ENCODE results near the gene MFN2. TPM values are rescaled to one million over a fixed set of nuclear protein-coding genes. Genes with fewer than 3 reads are reported as not detected.

Gene MFN2
- total RNA-seq, 1 experiment from 2014 or later = 56.8 TPM

DNA sequence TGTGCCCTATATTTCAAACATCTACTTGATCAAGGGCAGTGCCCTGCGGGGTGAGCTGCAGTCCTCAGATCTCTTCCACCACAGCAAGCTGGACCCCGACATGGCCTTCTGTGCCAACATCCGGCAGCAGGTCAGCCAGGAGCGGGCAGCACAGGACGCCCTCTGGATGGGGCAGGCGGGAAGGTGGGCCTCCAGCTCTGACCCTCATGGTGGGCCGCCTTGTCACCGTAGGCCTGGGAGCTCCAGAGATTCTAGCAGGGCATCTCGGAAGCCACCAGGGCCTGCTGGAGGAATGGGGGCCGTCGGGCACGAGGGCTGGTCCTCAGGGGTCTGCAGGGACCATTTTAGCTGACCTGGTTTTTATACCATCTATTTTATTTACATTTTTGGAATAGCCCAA is 15.6 kb upstream of the MFN2 start:
- H3K4me1 Mint-ChIP-seq = no peaks in the 10 kb centered on the region

More for the DNA sequence above, 15.6 kb upstream of the MFN2 start:
- POLR2A ChIA-PET = no interaction called here
- CTCF ChIA-PET = no interaction called here
- TF ChIP-seq, protein P1, sequence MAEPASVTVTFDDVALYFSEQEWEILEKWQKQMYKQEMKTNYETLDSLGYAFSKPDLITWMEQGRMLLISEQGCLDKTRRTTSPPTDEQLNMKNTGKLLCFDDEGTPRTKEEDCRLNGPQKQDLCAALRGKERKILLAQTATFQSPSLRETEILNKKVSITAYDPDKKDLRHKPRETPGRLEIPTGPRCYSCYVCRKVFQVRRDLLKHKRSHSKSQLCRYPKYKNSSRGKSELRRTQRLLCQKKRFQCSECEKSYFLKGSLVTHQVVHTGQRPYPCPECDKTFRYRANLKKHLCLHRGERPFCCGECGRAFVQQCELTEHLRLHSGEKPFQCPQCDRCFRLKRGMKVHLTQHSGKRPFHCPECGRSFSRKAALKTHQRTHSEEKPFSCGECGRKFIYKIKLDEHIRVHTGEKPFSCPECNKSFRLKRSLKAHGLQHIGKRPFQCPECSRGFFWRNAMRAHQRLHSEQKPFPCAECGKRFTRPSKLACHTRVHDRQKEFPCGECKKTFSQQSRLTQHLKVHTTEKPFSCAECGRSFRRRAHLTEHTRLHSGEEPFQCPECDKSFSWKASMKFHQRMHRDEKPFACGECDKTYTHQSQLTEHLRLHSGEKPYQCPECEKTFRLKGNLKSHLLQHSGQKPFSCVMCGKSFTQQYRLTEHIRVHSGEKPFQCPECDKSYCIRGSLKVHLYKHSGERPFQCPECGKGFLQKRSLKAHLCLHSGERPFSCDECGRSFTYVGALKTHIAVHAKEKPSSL (CRISPR knock-in tag; conservative IDR thresholded peaks at IDR 0.05) = no peak
- no peak for TF ChIP-seq OVOL2 (CRISPR knock-in tag; IDR thresholded peaks at IDR 0.05; ENCODE audit: borderline replicate concordance)
- no peak for TF ChIP-seq TCF7 (CRISPR knock-in tag; IDR thresholded peaks at IDR 0.05; ENCODE audit: low read depth)
- TF ChIP-seq SMAD3 (CRISPR knock-in tag; IDR thresholded peaks at IDR 0.05; ENCODE audit: borderline replicate concordance) = no peak
- TF ChIP-seq ATF1 (CRISPR knock-in tag; IDR thresholded peaks at IDR 0.05) = no peak
- TF ChIP-seq GTF2I (CRISPR knock-in tag; conservative IDR thresholded peaks at IDR 0.05) = no peak
- TF ChIP-seq ZNF532 (CRISPR knock-in tag; IDR thresholded peaks at IDR 0.05; ENCODE audit: borderline replicate concordance) = no peak
- TF ChIP-seq ERG (CRISPR knock-in tag; IDR thresholded peaks at IDR 0.05) = no peak
- no peak for TF ChIP-seq CREB1 (CRISPR knock-in tag; IDR thresholded peaks at IDR 0.05)
- TF ChIP-seq TEAD1 (CRISPR knock-in tag; IDR thresholded peaks at IDR 0.05) = no peak
- TF ChIP-seq, protein P2, sequence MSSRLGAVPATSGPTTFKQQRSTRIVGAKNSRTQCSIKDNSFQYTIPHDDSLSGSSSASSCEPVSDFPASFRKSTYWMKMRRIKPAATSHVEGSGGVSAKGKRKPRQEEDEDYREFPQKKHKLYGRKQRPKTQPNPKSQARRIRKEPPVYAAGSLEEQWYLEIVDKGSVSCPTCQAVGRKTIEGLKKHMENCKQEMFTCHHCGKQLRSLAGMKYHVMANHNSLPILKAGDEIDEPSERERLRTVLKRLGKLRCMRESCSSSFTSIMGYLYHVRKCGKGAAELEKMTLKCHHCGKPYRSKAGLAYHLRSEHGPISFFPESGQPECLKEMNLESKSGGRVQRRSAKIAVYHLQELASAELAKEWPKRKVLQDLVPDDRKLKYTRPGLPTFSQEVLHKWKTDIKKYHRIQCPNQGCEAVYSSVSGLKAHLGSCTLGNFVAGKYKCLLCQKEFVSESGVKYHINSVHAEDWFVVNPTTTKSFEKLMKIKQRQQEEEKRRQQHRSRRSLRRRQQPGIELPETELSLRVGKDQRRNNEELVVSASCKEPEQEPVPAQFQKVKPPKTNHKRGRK (CRISPR knock-in tag; IDR thresholded peaks at IDR 0.05; ENCODE audit: borderline replicate concordance) = no peak
- no peak for TF ChIP-seq NR1H2 (CRISPR knock-in tag; IDR thresholded peaks at IDR 0.05)
- no peak for TF ChIP-seq ZNF232 (CRISPR knock-in tag; IDR thresholded peaks at IDR 0.05)
- TF ChIP-seq, protein P3, sequence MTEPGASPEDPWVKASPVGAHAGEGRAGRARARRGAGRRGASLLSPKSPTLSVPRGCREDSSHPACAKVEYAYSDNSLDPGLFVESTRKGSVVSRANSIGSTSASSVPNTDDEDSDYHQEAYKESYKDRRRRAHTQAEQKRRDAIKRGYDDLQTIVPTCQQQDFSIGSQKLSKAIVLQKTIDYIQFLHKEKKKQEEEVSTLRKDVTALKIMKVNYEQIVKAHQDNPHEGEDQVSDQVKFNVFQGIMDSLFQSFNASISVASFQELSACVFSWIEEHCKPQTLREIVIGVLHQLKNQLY (CRISPR knock-in tag; IDR thresholded peaks at IDR 0.05) = no peak
- TF ChIP-seq ZNF423 (CRISPR knock-in tag; IDR thresholded peaks at IDR 0.05) = no peak
- TF ChIP-seq HMGXB4 (CRISPR knock-in tag; IDR thresholded peaks at IDR 0.05) = no peak
- TF ChIP-seq ZNF396 (CRISPR knock-in tag; IDR thresholded peaks at IDR 0.05; ENCODE audit: borderline replicate concordance) = no peak
- TF ChIP-seq, protein P4, sequence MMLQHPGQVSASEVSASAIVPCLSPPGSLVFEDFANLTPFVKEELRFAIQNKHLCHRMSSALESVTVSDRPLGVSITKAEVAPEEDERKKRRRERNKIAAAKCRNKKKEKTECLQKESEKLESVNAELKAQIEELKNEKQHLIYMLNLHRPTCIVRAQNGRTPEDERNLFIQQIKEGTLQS (CRISPR knock-in tag; conservative IDR thresholded peaks at IDR 0.05) = no peak
- Mint-ChIP-seq H3K4me3 (no peak overlapping the region), H3K36me3 (peaks cover 9% of the 10 kb centered on the region), H3K9me3 (no peaks in the 10 kb centered on the region), H3K27me3 (ENCODE audit: low read depth) (no peaks in the 10 kb centered on the region), H3K27ac (no peak overlapping the region)
- DNase-seq (ENCODE audit: low spot score) = no peak
- no peak for ATAC-seq
